SK-N-SH (cell line): Measurements from ENCODE around the gene KLC4.

ENCODE experiments used
- CTCF ChIP-seq: fragments of 200-600 bp; sonication (generic); IDR thresholded peaks from 2 replicates; pipeline ENCODE4 v1.6.1; 2017; ENCODE audit warnings: antibody characterized with exemption, mild to moderate bottlenecking, moderate library complexity
- GABPA ChIP-seq: IDR thresholded peaks from 2 replicates; pipeline ENCODE4 v1.4.0; 2012; ENCODE audit warnings: low read depth, mild to moderate bottlenecking
- JUND ChIP-seq: IDR thresholded peaks from 2 replicates; pipeline ENCODE4 v1.4.0; 2012
- MEF2A ChIP-seq: IDR thresholded peaks from 2 replicates; pipeline ENCODE4 v1.4.0; 2012; ENCODE audit warnings: low read depth, borderline replicate concordance
- REST ChIP-seq: IDR thresholded peaks from 2 replicates; pipeline ENCODE4 v1.6.1; 2012; ENCODE audit warnings: mild to moderate bottlenecking, low read depth, low read length, moderate library complexity
- SMC3 ChIP-seq: IDR thresholded peaks from 2 replicates; pipeline ENCODE4 v1.6.1; 2012; ENCODE audit warnings: low read depth, low read length, improper control_type of control experiment
- USF1 ChIP-seq: IDR thresholded peaks from 2 replicates; pipeline ENCODE4 v1.4.0; 2012; ENCODE audit warnings: low read depth, borderline replicate concordance

GRCh38 chr6:43081043-43081442 is 21.6 kb downstream of the KLC4 start:
- TF ChIP-seq MEF2A, result no peak
- TF ChIP-seq REST, result no peak
- no peak for TF ChIP-seq CTCF
- TF ChIP-seq USF1, result no peak
- no peak for TF ChIP-seq SMC3
- TF ChIP-seq JUND, result no peak
- TF ChIP-seq GABPA, result no peak
